ENCODE measurements around the gene ADGRA3.

- TF ChIP-seq CTCF (IDR thresholded peaks at IDR 0.05; ENCODE audit: insufficient read depth, low read length, poor library complexity, severe bottlenecking) (no peak), EZH2phosphoT487 (conservative IDR thresholded peaks at IDR 0.05; ENCODE audit: low read length) (no peak)
Measured at GRCh38 chr4:22412013-22412412, 103.9 kb downstream of the ADGRA3 start.

Data from SU-DHL-6 (cell line).